CD8-positive, alpha-beta memory T cell (primary cell): ENCODE data around the gene OSGIN1. TPM values are rescaled to one million over a fixed set of nuclear protein-coding genes. Genes with fewer than 3 reads are reported as not detected.

Experiments used
- CTCF ChIA-PET: fragments of 350-600 bp; sonication (Branson Sonifier 250); formaldehyde crosslinking; loops from one replicate; lab custom pipeline; 2021; ENCODE audit warnings: antibody characterized with exemption; lab: Charles Lee
- POLR2A ChIA-PET: fragments of 350-600 bp; sonication (Branson Sonifier 250); formaldehyde crosslinking; loops from one replicate; lab custom pipeline; 2021; ENCODE audit warnings: antibody characterized with exemption; lab: Charles Lee
- DNase-seq, 5 donors: peaks; one replicate each; pipeline versions ENCODE4 v3.0.0 to v3.0.0-alpha.2; 2020 to 2022; ENCODE audit warnings: mixed read lengths in 1 of 5
- H3K27ac ChIP-seq: one replicate; pipeline ENCODE4 v1.7.0; 2013; ENCODE audit warnings: low read depth, mild to moderate bottlenecking, low read length, moderate library complexity
- H3K27me3 ChIP-seq: 2 replicates; pipeline ENCODE4 v1.7.0; 2013; ENCODE audit warnings: low read length, mild to moderate bottlenecking; ENCODE audit not compliant: insufficient read depth, poor library complexity, severe bottlenecking
- H3K36me3 ChIP-seq: 2 replicates; pipeline ENCODE4 v1.7.0; 2013; ENCODE audit warnings: mild to moderate bottlenecking, low read length, moderate library complexity; ENCODE audit not compliant: insufficient read depth
- H3K4me1 ChIP-seq: 2 replicates; pipeline ENCODE4 v1.7.0; 2013; ENCODE audit warnings: mild to moderate bottlenecking, low read length, moderate library complexity; ENCODE audit not compliant: insufficient read depth
- H3K4me3 ChIP-seq: 2 replicates; pipeline ENCODE4 v1.7.0; 2013; ENCODE audit warnings: mild to moderate bottlenecking, low read length
- H3K9me3 ChIP-seq: 2 replicates; pipeline ENCODE4 v1.7.0; 2013; ENCODE audit warnings: mild to moderate bottlenecking, low read length
- H3K27ac Mint-ChIP-seq, 8 donors: one replicate each; pipeline ENCODE4 v1.8.0; 2020 to 2021; ENCODE audit warnings: mixed read lengths in 8 of 8, mild to moderate bottlenecking in 6 of 8, inconsistent platforms in 3 of 8, moderate library complexity in 3 of 8
- H3K27me3 Mint-ChIP-seq, 2 donors: one replicate each; pipeline ENCODE4 v1.8.0; 2020 to 2021; ENCODE audit warnings: mixed read lengths in 2 of 2, mild to moderate bottlenecking in 1 of 2, moderate library complexity in 1 of 2
- H3K36me3 Mint-ChIP-seq, 3 donors: one replicate each; pipeline ENCODE4 v1.8.0; 2020 to 2021; ENCODE audit warnings: mixed read lengths in 3 of 3, inconsistent platforms in 1 of 3, mild to moderate bottlenecking in 1 of 3
- H3K4me1 Mint-ChIP-seq, 3 donors: one replicate each; pipeline ENCODE4 v1.8.0; 2020 to 2021; ENCODE audit warnings: mixed read lengths in 3 of 3, inconsistent platforms in 1 of 3, mild to moderate bottlenecking in 1 of 3
- H3K4me3 Mint-ChIP-seq, 7 donors: one replicate each; pipeline ENCODE4 v1.8.0; 2020 to 2021; ENCODE audit warnings: mixed read lengths in 7 of 7, mild to moderate bottlenecking in 6 of 7, moderate library complexity in 4 of 7, inconsistent platforms in 2 of 7
- H3K9me3 Mint-ChIP-seq, 5 donors: one replicate each; pipeline ENCODE4 v1.8.0; 2020 to 2022; ENCODE audit warnings: mixed read lengths in 5 of 5, mild to moderate bottlenecking in 3 of 5, moderate library complexity in 2 of 5, inconsistent platforms in 1 of 5
- polyA plus RNA-seq: library from polyadenylated mRNA; unstranded; fragments of 300-500 nt; fragmentation: Illumina TruSeq; gene quantifications from one replicate; pipeline ENCODE4 v1.2.3, GENCODE V29; 2021
- total RNA-seq, 2 experiments: library from RNA; stranded (reverse); gene quantifications; one replicate each; pipeline ENCODE4 v1.2.3, GENCODE V29; 2021

Gene OSGIN1
- total and polyA plus RNA-seq, 3 experiments from 2014 or later = 0.21 to 0.86 (median 0.83) TPM

GRCh38 chr16:83953796-83954576 is 946 bp downstream of the OSGIN1 start:
- Histone ChIP-seq H3K9me3 (no peaks in the 10 kb centered on the region), H3K27me3 (peaks cover 6% of the 10 kb centered on the region), H3K4me3 (no peak overlapping the region), H3K36me3 (no peaks in the 10 kb centered on the region), H3K27ac (no peak overlapping the region), H3K4me1 (no peaks in the 10 kb centered on the region)
- H3K9me3 Mint-ChIP-seq = no peaks in the 10 kb centered on the region
- ChIA-PET POLR2A (no interaction called here), CTCF (interaction anchor here (3.3 kb wide), 1 partner anchor 233 kb away, joined by 9 read pairs; the partner anchor contains the start of gene TAF1C)
- no peaks in the 10 kb centered on the region for H3K36me3 Mint-ChIP-seq
- peak in 1 of 5 donors; percentile 12 for DNase-seq
- H3K4me3 Mint-ChIP-seq = no peak overlapping the region
- peaks cover 0 to 7% (median 6%) of the 10 kb centered on the region in 3 donors for H3K4me1 Mint-ChIP-seq
- peaks cover 18 to 22% of the 10 kb centered on the region in 2 donors for H3K27me3 Mint-ChIP-seq
- peak overlapping the region in 2 of 8 donors; percentile 19 to 24 for H3K27ac Mint-ChIP-seq

- DNase-seq = no peak
- Histone ChIP-seq H3K4me3 (no peak overlapping the region), H3K4me1 (no peaks in the 10 kb centered on the region), H3K36me3 (no peaks in the 10 kb centered on the region), H3K27ac (peak overlapping the region; percentile 24), H3K27me3 (peaks cover 6% of the 10 kb centered on the region), H3K9me3 (no peaks in the 10 kb centered on the region)
- H3K27me3 Mint-ChIP-seq = peaks cover 18 to 22% of the 10 kb centered on the region in 2 donors
- H3K27ac Mint-ChIP-seq = peak overlapping the region in 1 of 8 donors; percentile 19
- ChIA-PET POLR2A (no interaction called here), CTCF (interaction anchor here (3.3 kb wide), 1 partner anchor 232 kb away, joined by 9 read pairs; the partner anchor contains the start of gene TAF1C)
- no peak overlapping the region for H3K4me3 Mint-ChIP-seq
- H3K9me3 Mint-ChIP-seq = no peaks in the 10 kb centered on the region
- no peaks in the 10 kb centered on the region for H3K36me3 Mint-ChIP-seq
- H3K4me1 Mint-ChIP-seq = peaks cover 0 to 7% (median 6%) of the 10 kb centered on the region in 3 donors
Observed at GRCh38 chr16:83954577-83955016, 1.6 kb downstream of the OSGIN1 start.

- Mint-ChIP-seq H3K36me3 (no peaks in the 10 kb centered on the region), H3K27me3 (peaks cover 18 to 22% of the 10 kb centered on the region in 2 donors), H3K27ac (no peak overlapping the region)
Observed at GRCh38 chr16:83955218-83956130, 2.4 kb downstream of the OSGIN1 start.

GRCh38 chr16:83956336-83957289 is 3.6 kb downstream of the OSGIN1 start:
- Histone ChIP-seq H3K27me3 (peaks cover 6% of the 10 kb centered on the region), H3K9me3 (no peaks in the 10 kb centered on the region), H3K4me3 (no peak overlapping the region), H3K4me1 (no peaks in the 10 kb centered on the region), H3K27ac (no peak overlapping the region), H3K36me3 (no peaks in the 10 kb centered on the region)
- Mint-ChIP-seq H3K27ac (no peak overlapping the region), H3K27me3 (peaks cover 18 to 22% of the 10 kb centered on the region in 2 donors), H3K4me3 (no peak overlapping the region), H3K9me3 (no peaks in the 10 kb centered on the region), H3K36me3 (no peaks in the 10 kb centered on the region), H3K4me1 (peaks cover 0 to 7% (median 6%) of the 10 kb centered on the region in 3 donors)
- DNase-seq = peak; percentile 46 to 76 (median 46)
- CTCF ChIA-PET = interaction anchor here (0.7 to 1.7 kb wide), 7 partner anchors 13 to 549 kb away, joined by 3 to 5 read pairs (median 4); partner anchors contain the start of gene TAF1C
- POLR2A ChIA-PET = no interaction called here

More at GRCh38 chr16:83955218-83956130, 2.4 kb downstream of the OSGIN1 start:
- H3K27ac ChIP-seq = no peak overlapping the region
- no peak overlapping the region for H3K4me3 ChIP-seq
- no peaks in the 10 kb centered on the region for H3K36me3 ChIP-seq
- ChIA-PET CTCF (interaction anchor here (3.3 kb wide), 1 partner anchor 232 kb away, joined by 9 read pairs; the partner anchor contains the start of gene TAF1C), POLR2A (no interaction called here)
- H3K4me1 ChIP-seq = no peaks in the 10 kb centered on the region
- no peak for DNase-seq
- no peaks in the 10 kb centered on the region for H3K9me3 ChIP-seq
- Mint-ChIP-seq H3K4me1 (peaks cover 0 to 7% (median 6%) of the 10 kb centered on the region in 3 donors), H3K4me3 (no peak overlapping the region), H3K9me3 (no peaks in the 10 kb centered on the region)
- peaks cover 6% of the 10 kb centered on the region for H3K27me3 ChIP-seq

GRCh38 chr16:83957296-83957855 is 4.3 kb downstream of the OSGIN1 start:
- H3K4me1 Mint-ChIP-seq = peaks cover 0 to 7% (median 6%) of the 10 kb centered on the region in 3 donors
- H3K36me3 Mint-ChIP-seq = no peaks in the 10 kb centered on the region
- Histone ChIP-seq H3K4me1 (no peaks in the 10 kb centered on the region), H3K9me3 (no peaks in the 10 kb centered on the region), H3K27me3 (peaks cover 6% of the 10 kb centered on the region), H3K27ac (no peak overlapping the region), H3K4me3 (no peak overlapping the region), H3K36me3 (no peaks in the 10 kb centered on the region)
- H3K9me3 Mint-ChIP-seq = no peaks in the 10 kb centered on the region
- H3K27ac Mint-ChIP-seq = no peak overlapping the region
- H3K4me3 Mint-ChIP-seq = no peak overlapping the region
- H3K27me3 Mint-ChIP-seq = peaks cover 18 to 22% of the 10 kb centered on the region in 2 donors
- POLR2A ChIA-PET = no interaction called here
- CTCF ChIA-PET = interaction anchor here (1.0 to 1.7 kb wide), 4 partner anchors 12 to 549 kb away, joined by 3 to 5 read pairs (median 4); no protein-coding TSS in a partner anchor
- DNase-seq = no peak

- H3K36me3 ChIP-seq = no peaks in the 10 kb centered on the region
Observed at GRCh38 chr16:83958137-83958845, 5.3 kb downstream of the OSGIN1 start.

More at GRCh38 chr16:83958137-83958845, 5.3 kb downstream of the OSGIN1 start:
- H3K36me3 Mint-ChIP-seq = no peaks in the 10 kb centered on the region
- Histone ChIP-seq H3K27ac (no peak overlapping the region), H3K4me3 (no peak overlapping the region), H3K27me3 (peaks cover 6% of the 10 kb centered on the region), H3K9me3 (no peaks in the 10 kb centered on the region), H3K4me1 (no peaks in the 10 kb centered on the region)
- POLR2A ChIA-PET = no interaction called here
- H3K27me3 Mint-ChIP-seq = peaks cover 16 to 18% of the 10 kb centered on the region in 2 donors
- no peak overlapping the region for H3K27ac Mint-ChIP-seq
- no peak for DNase-seq
- CTCF ChIA-PET = interaction anchor here (1.0 to 1.7 kb wide), 2 partner anchors 229 kb away, joined by 3 to 4 read pairs; partner anchors contain the start of gene TAF1C
- H3K4me3 Mint-ChIP-seq = no peak overlapping the region
- peaks cover 0 to 7% (median 4%) of the 10 kb centered on the region in 3 donors for H3K4me1 Mint-ChIP-seq
- no peaks in the 10 kb centered on the region for H3K9me3 Mint-ChIP-seq
